ENCODE results near the gene PCDHGB7.

DNA sequence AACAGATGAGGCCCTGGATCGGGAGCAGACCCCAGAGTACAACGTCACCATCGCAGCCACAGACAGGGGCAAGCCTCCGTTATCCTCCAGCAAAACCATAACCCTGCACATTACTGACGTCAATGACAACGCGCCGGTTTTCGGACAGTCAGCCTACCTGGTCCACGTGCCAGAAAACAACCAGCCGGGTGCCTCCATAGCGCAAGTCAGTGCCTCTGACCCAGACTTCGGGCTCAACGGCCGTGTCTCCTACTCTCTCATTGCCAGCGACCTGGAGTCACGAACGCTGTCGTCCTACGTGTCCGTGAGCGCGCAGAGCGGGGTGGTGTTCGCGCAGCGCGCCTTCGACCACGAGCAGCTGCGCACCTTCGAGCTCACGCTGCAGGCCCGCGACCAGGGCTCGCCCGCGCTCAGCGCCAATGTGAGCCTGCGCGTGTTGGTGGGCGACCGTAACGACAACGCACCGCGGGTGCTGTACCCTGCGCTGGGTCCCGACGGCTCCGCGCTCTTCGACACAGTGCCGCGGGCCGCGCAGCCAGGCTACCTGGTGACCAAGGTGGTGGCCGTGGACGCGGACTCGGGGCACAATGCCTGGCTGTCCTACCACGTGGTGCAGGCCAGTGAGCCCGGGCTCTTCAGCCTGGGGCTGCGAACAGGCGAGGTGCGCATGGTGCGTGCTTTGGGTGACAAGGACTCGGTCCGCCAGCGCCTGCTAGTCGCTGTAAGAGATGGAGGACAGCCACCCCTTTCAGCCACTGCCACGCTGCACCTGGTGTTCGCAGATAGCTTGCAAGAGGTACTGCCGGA, 1.8 kb downstream of the PCDHGB7 start:
- TF ChIP-seq, protein P1, sequence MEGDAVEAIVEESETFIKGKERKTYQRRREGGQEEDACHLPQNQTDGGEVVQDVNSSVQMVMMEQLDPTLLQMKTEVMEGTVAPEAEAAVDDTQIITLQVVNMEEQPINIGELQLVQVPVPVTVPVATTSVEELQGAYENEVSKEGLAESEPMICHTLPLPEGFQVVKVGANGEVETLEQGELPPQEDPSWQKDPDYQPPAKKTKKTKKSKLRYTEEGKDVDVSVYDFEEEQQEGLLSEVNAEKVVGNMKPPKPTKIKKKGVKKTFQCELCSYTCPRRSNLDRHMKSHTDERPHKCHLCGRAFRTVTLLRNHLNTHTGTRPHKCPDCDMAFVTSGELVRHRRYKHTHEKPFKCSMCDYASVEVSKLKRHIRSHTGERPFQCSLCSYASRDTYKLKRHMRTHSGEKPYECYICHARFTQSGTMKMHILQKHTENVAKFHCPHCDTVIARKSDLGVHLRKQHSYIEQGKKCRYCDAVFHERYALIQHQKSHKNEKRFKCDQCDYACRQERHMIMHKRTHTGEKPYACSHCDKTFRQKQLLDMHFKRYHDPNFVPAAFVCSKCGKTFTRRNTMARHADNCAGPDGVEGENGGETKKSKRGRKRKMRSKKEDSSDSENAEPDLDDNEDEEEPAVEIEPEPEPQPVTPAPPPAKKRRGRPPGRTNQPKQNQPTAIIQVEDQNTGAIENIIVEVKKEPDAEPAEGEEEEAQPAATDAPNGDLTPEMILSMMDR (conservative IDR thresholded peaks at IDR 0.05; ENCODE audit: low read depth, low read length) = no peak
- TF ChIP-seq EZH2 (IDR thresholded peaks at IDR 0.05; ENCODE audit: borderline replicate concordance, low read depth, low read length, poor library complexity, severe bottlenecking) = no peak

All from A673 (cell line).